Nephron (organoid): Measurements from ENCODE around the gene IGFBP7.

ENCODE experiments used
- H3K27ac Mint-ChIP-seq, 3 experiments: 2 replicates each; pipeline ENCODE4 v1.8.0; 2020; ENCODE audit warnings: mixed read lengths in 3 of 3, mild to moderate bottlenecking in 2 of 3, moderate library complexity in 1 of 3
- H3K27me3 Mint-ChIP-seq: 2 replicates; pipeline ENCODE4 v1.8.0; 2021; ENCODE audit warnings: low read depth, mild to moderate bottlenecking, moderate library complexity, mixed read lengths
- H3K36me3 Mint-ChIP-seq: 2 replicates; pipeline ENCODE4 v1.8.0; 2020; ENCODE audit warnings: low read depth, mixed read lengths
- H3K4me1 Mint-ChIP-seq: 2 replicates; pipeline ENCODE4 v1.8.0; 2020; ENCODE audit warnings: mixed read lengths
- H3K4me3 Mint-ChIP-seq, 3 experiments: 2 replicates each; pipeline ENCODE4 v1.8.0; 2020; ENCODE audit warnings: mild to moderate bottlenecking in 3 of 3, mixed read lengths in 3 of 3, moderate library complexity in 2 of 3
- H3K9me3 Mint-ChIP-seq: 2 replicates; pipeline ENCODE4 v1.8.0; 2020; ENCODE audit warnings: mixed read lengths
- TF ChIP-seq, protein P1 (sequence below), 3 experiments: fragments of 200-600 bp; sonication (generic); IDR thresholded peaks; one replicate each; pipeline ENCODE4 v1.5.0; 2021; ENCODE audit warnings: antibody characterized with exemption in 3 of 3; ENCODE audit not compliant: unreplicated experiment in 3 of 3

IGFBP7 gene

DNA sequence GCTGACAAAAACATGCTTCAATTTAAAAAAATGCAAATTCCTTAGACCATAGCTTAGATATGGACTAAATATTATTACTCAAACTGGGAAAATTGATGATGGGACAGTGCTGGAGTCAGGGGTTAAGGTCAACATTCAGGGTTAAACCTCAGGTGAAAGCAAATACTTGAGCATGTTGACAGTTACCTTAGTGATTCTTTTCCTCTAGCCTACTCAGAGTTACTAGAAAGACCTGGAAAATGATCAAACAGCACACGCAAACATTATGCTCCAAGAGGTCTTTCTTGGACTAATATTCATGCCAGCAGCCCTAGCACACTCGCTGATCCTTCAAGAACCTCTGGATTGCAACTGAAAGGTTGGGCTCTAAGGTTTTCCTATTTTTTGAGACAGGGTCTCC is 10.8 kb downstream of the IGFBP7 start:
- Mint-ChIP-seq H3K27ac (peak overlapping the region; percentile 95 to 97 (median 96)), H3K4me1 (peaks cover 81% of the 10 kb centered on the region), H3K9me3 (no peaks in the 10 kb centered on the region), H3K36me3 (peaks cover 6% of the 10 kb centered on the region), H3K4me3 (peak overlapping the region in 1 of 3 experiments; percentile 28), H3K27me3 (no peaks in the 10 kb centered on the region)
- TF ChIP-seq, protein P1, sequence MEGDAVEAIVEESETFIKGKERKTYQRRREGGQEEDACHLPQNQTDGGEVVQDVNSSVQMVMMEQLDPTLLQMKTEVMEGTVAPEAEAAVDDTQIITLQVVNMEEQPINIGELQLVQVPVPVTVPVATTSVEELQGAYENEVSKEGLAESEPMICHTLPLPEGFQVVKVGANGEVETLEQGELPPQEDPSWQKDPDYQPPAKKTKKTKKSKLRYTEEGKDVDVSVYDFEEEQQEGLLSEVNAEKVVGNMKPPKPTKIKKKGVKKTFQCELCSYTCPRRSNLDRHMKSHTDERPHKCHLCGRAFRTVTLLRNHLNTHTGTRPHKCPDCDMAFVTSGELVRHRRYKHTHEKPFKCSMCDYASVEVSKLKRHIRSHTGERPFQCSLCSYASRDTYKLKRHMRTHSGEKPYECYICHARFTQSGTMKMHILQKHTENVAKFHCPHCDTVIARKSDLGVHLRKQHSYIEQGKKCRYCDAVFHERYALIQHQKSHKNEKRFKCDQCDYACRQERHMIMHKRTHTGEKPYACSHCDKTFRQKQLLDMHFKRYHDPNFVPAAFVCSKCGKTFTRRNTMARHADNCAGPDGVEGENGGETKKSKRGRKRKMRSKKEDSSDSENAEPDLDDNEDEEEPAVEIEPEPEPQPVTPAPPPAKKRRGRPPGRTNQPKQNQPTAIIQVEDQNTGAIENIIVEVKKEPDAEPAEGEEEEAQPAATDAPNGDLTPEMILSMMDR (IDR thresholded peaks at IDR 0.05; ENCODE audit: unreplicated experiment in 3 of 3), result no peak

DNA sequence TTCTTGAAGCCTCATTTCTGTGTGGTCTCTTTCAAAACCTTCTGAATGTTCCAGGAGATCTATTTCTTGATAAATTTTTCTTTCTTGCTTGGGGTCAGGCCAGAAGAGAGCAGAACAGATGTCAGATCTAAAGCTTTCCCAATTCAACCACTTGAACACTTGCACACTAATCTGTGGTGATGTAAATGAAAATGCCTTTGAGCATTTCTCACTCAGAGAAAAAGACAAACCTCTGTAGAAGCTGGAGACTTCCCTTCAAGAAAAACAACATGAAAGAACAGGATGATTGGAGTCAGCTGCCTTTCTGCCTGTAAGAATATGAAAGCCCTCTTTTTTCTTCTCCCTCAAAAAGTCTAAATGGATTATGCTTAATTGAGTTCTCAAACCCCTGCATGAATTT is 11.2 kb downstream of the IGFBP7 start:
- TF ChIP-seq, protein P1 (IDR thresholded peaks at IDR 0.05; ENCODE audit: unreplicated experiment in 3 of 3), result no peak
- no peaks in the 10 kb centered on the region for H3K27me3 Mint-ChIP-seq
- H3K36me3 Mint-ChIP-seq, result peaks cover 6% of the 10 kb centered on the region
- H3K9me3 Mint-ChIP-seq, result no peaks in the 10 kb centered on the region
- H3K4me1 Mint-ChIP-seq, result peaks cover 80% of the 10 kb centered on the region
- H3K27ac Mint-ChIP-seq, result peak overlapping the region; percentile 95 to 97 (median 96)
- peak overlapping the region in 2 of 3 experiments; percentile 28 to 56 for H3K4me3 Mint-ChIP-seq

DNA sequence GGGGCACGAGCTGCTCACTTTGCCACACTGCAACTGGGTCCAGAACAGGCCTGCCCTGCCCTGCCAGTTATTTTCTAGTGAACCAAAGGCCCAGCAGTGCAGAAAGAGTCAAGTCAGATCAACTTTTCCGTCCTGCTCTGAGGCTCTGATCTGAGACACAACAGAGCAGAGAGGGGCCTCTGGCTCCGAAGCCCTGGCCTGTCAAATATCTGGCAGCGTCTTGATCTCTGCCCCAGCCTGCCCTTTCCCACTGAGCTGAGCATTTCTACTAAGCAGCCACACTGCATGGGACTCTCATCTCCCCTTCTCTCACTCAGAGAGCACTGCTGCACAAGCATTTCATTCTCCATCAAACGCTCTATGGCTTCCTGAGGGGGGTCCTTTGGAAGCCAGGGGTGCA is 11.8 kb downstream of the IGFBP7 start:
- Mint-ChIP-seq H3K27me3 (no peaks in the 10 kb centered on the region), H3K4me3 (no peak overlapping the region), H3K9me3 (no peaks in the 10 kb centered on the region), H3K27ac (peak overlapping the region; percentile 95 to 97 (median 96)), H3K36me3 (peaks cover 6% of the 10 kb centered on the region), H3K4me1 (peaks cover 82% of the 10 kb centered on the region)
- TF ChIP-seq, protein P1 (IDR thresholded peaks at IDR 0.05; ENCODE audit: unreplicated experiment in 3 of 3), result no peak

DNA sequence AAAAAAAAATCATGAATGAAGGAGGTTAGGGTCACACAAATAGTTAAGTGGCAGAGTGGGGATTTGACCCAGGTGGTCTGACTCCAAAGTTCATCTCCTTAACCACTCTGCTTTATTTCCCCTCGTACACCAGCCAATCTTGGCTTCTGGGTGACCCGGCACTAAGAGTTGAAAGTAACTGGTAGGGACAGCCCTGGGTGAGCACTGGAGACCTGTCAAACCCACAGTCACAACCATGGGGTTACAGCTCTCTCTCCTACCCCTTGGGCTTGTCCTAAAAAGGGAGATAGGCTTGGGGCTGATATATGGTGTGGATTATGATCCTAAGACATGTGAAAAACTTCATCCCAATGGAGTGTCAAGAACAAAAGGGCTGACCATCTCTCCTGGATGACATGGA is 12.5 kb downstream of the IGFBP7 start:
- Mint-ChIP-seq H3K27ac (peak overlapping the region; percentile 95 to 97 (median 96)), H3K36me3 (peaks cover 6% of the 10 kb centered on the region), H3K4me3 (peak overlapping the region in 1 of 3 experiments; percentile 9), H3K9me3 (no peaks in the 10 kb centered on the region), H3K4me1 (peaks cover 76% of the 10 kb centered on the region), H3K27me3 (no peaks in the 10 kb centered on the region)
- TF ChIP-seq, protein P1 (IDR thresholded peaks at IDR 0.05; ENCODE audit: unreplicated experiment in 3 of 3), result no peak

DNA sequence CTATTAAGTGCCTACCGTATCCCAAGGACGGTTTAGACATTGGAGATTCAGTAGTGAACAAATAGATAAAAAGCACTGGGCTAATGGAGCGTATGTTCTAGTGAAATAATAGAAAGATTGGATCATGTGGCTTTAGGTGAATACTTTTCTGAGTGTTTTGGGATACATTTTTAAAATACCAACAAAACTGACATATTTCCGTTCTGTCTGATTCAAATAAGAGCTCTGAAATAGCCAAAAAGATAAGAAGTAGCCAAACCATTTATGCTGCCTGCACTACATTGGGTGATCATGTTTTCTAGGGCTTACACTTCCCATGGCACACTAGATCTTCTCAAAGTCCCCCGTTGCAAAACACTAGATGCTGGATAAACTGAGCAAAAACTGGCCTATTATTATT is 14.2 kb downstream of the IGFBP7 start:
- Mint-ChIP-seq H3K9me3 (no peaks in the 10 kb centered on the region), H3K36me3 (peaks cover under 1% of the 10 kb centered on the region), H3K27ac (peak overlapping the region; percentile 42 to 96 (median 95)), H3K4me1 (peaks cover 66% of the 10 kb centered on the region), H3K27me3 (no peaks in the 10 kb centered on the region), H3K4me3 (no peak overlapping the region)
- TF ChIP-seq, protein P1 (IDR thresholded peaks at IDR 0.05; ENCODE audit: unreplicated experiment in 3 of 3), result no peak

DNA sequence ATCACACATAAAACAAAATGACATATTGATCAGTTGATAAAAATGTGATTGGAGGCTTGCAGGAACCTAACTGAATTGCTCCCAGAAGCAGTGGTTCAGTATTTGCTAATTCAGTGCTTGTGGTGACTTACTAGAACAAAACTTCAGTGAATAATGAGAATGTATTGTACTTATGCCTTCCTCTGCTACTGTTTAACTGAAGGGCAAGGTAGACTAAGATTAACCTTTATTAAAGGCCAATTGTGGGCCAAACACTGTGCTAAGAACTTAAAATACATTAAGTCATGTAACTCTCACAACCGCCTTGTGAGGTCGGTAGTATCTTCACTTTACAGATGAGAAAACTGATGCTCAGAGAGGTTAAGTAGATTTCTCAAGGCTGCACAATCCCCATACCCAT is 14.9 kb downstream of the IGFBP7 start:
- Mint-ChIP-seq H3K27me3 (no peaks in the 10 kb centered on the region), H3K4me3 (no peak overlapping the region), H3K27ac (peak overlapping the region; percentile 42 to 96 (median 95)), H3K9me3 (no peaks in the 10 kb centered on the region), H3K4me1 (peaks cover 61% of the 10 kb centered on the region), H3K36me3 (peaks cover under 1% of the 10 kb centered on the region)
- TF ChIP-seq, protein P1 (IDR thresholded peaks at IDR 0.05; ENCODE audit: unreplicated experiment in 3 of 3), result no peak
